ENCODE measurements around the gene ZNF546. TPM values are rescaled to one million over a fixed set of nuclear protein-coding genes. Genes with fewer than 3 reads are reported as not detected.

The ZNF546 gene
- total RNA-seq, 1 experiment from 2014 or later: 1.1 TPM

DNA sequence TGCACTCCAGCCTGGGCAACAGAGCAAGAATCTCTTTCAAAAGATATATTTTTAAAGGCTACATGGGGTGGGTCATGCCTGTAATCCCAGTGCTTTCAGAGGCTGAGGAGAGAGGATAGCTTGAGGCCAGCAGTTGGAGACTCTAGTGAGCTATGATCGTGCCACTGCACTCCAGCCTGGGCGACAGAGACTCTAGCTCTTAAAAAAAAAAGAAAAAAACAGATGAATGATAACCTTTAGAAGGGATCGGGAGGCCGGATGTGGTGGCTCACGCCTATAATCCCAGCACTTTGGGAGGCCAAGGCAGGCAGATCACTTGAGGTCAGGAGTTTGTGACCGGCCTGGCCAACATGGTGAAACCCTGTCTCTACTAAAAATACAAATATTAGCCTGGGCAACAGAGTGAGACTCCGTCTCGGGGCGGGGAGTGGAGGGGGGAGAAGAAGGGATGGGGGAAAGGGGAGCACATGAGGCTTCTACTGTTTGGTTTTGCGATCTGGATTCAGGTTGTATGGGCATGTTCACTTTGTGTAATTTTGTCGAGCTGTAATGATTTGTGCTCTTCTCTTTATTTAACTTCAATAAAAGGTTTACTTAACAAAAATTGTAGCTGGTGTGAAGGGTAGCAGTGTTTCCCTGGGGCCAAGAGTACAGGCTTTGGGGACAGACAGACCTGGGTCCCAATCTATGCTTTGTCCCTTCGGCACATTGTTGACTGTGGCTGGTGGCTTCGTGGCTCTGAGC, 27.0 kb upstream of the ZNF546 start:
- ChIA-PET CTCF (interaction anchor here (0.8 to 2.6 kb wide), 19 partner anchors 9 to 248 kb away, joined by 3 to 23 read pairs (median 5); partner anchors contain the start of genes DYRK1B, TTC9B and ZNF546), POLR2A (interaction anchor here (0.6 to 1.2 kb wide), 8 partner anchors 8 to 121 kb away, joined by 3 to 10 read pairs (median 4); partner anchors contain the start of genes ZNF546 and ZNF780A)
- Mint-ChIP-seq H3K27me3 (ENCODE audit: low read depth) (no peaks in the 10 kb centered on the region), H3K4me3 (peak overlapping the region; percentile 97), H3K36me3 (peaks cover 27% of the 10 kb centered on the region), H3K9me3 (no peaks in the 10 kb centered on the region), H3K27ac (peak overlapping the region; percentile 96), H3K4me1 (peaks cover 25% of the 10 kb centered on the region)
- TF ChIP-seq ZBTB21 (CRISPR knock-in tag; IDR thresholded peaks at IDR 0.05; ENCODE audit: borderline replicate concordance) (no peak), TP53 (CRISPR knock-in tag; IDR thresholded peaks at IDR 0.05) (no peak), CBFB (CRISPR knock-in tag; IDR thresholded peaks at IDR 0.05; ENCODE audit: low read depth) (no peak)
- TF ChIP-seq, protein P1, sequence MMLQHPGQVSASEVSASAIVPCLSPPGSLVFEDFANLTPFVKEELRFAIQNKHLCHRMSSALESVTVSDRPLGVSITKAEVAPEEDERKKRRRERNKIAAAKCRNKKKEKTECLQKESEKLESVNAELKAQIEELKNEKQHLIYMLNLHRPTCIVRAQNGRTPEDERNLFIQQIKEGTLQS (CRISPR knock-in tag; conservative IDR thresholded peaks at IDR 0.05): no peak
- no peak for DNase-seq (ENCODE audit: low spot score)
- ATAC-seq: no peak

DNA sequence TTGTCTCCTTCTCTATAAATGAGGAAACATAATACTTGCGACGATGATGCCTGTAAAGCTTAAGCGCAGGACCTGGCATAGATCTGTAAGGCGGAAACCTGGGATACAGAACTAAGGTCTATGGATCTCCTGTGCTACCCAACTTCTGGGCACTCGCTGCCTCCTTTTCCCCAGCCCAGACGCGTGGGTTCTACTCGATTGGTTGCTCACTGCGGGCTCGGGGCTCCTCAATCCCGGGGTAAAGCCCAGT, 26.5 kb upstream of the ZNF546 start:
- ChIA-PET CTCF (interaction anchor here (0.5 to 2.6 kb wide), 22 partner anchors 9 to 335 kb away, joined by 3 to 23 read pairs (median 4); partner anchors contain the start of genes DYRK1B, TTC9B and ZNF546), POLR2A (interaction anchor here (0.6 to 1.2 kb wide), 8 partner anchors 9 to 178 kb away, joined by 3 to 10 read pairs (median 4); partner anchors contain the start of genes ZNF546 and ZNF780A)
- peak; percentile 3 for ATAC-seq

DNA sequence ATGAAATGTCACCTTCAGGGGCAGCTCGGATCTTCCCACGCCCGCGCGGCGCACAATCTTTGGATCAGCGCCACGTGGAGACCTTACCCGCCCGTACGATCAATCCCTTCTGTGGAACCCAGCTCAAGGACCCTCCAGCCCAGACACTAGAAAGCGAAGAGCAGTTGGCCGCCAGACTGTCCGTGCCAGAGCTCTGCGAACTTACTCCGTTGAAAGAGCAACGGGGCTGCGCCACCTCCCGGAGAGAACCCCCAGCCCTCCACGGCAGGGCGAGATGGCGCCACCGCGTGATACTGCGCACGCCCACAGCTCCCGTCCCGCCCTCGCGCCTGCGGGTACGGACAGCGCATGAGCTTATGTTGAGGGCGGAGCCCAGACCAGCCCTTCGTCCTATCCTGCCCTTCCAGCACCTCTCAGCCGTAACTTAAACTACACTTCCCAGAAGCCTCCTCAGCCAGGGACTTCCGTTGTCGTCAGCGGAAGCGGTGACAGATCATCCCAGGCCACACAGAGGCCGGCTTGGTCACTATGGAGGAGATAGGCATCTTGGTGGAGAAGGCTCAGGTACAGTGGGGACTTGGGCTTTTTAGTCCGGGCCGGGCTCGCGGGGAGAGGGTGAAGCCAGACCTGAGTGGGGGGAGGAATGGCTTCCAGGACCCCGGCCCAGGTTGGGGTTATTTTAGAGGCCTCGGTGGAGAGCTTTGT, 26.0 kb upstream of the ZNF546 start, which contains the start of gene PSMC4:
TSS of gene PSMC4 (plus strand) at position 491 of the 705 bp plus-strand sequence. CDS start at position 529, 38 bp downstream.
- peaks cover 25% of the 10 kb centered on the region for H3K4me1 Mint-ChIP-seq
- H3K27ac Mint-ChIP-seq: peak within 1 kb of the TSS; percentile 96
- H3K27me3 Mint-ChIP-seq (ENCODE audit: low read depth): no peaks in the 10 kb centered on the region
- CTCF ChIA-PET: interaction anchor here (0.5 to 2.6 kb wide), 21 partner anchors 10 to 334 kb away, joined by 3 to 23 read pairs (median 5); partner anchors contain the start of genes DYRK1B, TTC9B and ZNF546
- POLR2A ChIA-PET: interaction anchor here (0.9 to 1.2 kb wide), 7 partner anchors 9 to 178 kb away, joined by 3 to 10 read pairs (median 4); partner anchors contain the start of genes ZNF546 and ZNF780A
- peaks cover 36% of the 10 kb centered on the region for H3K36me3 Mint-ChIP-seq
- peak within 1 kb of the TSS; percentile 97 for H3K4me3 Mint-ChIP-seq
- ATAC-seq: peak; percentile 100
- peak; percentile 97 for DNase-seq (ENCODE audit: low spot score)
- H3K9me3 Mint-ChIP-seq: peaks cover 4% of the 10 kb centered on the region
- TF ChIP-seq JAZF1 (CRISPR knock-in tag; IDR thresholded peaks at IDR 0.05) (no peak), GTF2I (CRISPR knock-in tag; conservative IDR thresholded peaks at IDR 0.05) (no peak), TCF7 (CRISPR knock-in tag; IDR thresholded peaks at IDR 0.05; ENCODE audit: low read depth) (no peak), ESRRA (CRISPR knock-in tag; IDR thresholded peaks at IDR 0.05; ENCODE audit: borderline replicate concordance) (no peak), NFE2L1 (CRISPR knock-in tag; IDR thresholded peaks at IDR 0.05) (no peak; the same call in none of the 2 replicates), ZNF121 (CRISPR knock-in tag; IDR thresholded peaks at IDR 0.05) (no peak), ETV6 (CRISPR knock-in tag; IDR thresholded peaks at IDR 0.05) (peak; percentile 87), MXD4 (CRISPR knock-in tag; IDR thresholded peaks at IDR 0.05; ENCODE audit: borderline replicate concordance) (no peak), ZNF423 (CRISPR knock-in tag; IDR thresholded peaks at IDR 0.05) (peak; percentile 84), FOXK1 (CRISPR knock-in tag; IDR thresholded peaks at IDR 0.05) (peak; percentile 78), KAT7 (CRISPR knock-in tag; IDR thresholded peaks at IDR 0.05; ENCODE audit: borderline replicate concordance) (no peak), SMAD4 (CRISPR knock-in tag; IDR thresholded peaks at IDR 0.05) (no peak)
- TF ChIP-seq, protein P2, sequence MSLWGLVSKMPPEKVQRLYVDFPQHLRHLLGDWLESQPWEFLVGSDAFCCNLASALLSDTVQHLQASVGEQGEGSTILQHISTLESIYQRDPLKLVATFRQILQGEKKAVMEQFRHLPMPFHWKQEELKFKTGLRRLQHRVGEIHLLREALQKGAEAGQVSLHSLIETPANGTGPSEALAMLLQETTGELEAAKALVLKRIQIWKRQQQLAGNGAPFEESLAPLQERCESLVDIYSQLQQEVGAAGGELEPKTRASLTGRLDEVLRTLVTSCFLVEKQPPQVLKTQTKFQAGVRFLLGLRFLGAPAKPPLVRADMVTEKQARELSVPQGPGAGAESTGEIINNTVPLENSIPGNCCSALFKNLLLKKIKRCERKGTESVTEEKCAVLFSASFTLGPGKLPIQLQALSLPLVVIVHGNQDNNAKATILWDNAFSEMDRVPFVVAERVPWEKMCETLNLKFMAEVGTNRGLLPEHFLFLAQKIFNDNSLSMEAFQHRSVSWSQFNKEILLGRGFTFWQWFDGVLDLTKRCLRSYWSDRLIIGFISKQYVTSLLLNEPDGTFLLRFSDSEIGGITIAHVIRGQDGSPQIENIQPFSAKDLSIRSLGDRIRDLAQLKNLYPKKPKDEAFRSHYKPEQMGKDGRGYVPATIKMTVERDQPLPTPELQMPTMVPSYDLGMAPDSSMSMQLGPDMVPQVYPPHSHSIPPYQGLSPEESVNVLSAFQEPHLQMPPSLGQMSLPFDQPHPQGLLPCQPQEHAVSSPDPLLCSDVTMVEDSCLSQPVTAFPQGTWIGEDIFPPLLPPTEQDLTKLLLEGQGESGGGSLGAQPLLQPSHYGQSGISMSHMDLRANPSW (CRISPR knock-in tag; conservative IDR thresholded peaks at IDR 0.05; ENCODE audit: low read depth): no peak
- TF ChIP-seq, protein P3, sequence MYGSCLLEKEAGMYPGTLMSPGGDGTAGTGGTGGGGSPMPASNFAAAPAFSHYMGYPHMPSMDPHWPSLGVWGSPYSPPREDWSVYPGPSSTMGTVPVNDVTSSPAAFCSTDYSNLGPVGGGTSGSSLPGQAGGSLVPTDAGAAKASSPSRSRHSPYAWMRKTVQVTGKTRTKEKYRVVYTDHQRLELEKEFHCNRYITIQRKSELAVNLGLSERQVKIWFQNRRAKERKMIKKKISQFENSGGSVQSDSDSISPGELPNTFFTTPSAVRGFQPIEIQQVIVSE (CRISPR knock-in tag; IDR thresholded peaks at IDR 0.05; ENCODE audit: borderline replicate concordance): no peak
- TF ChIP-seq, protein P1 (CRISPR knock-in tag; conservative IDR thresholded peaks at IDR 0.05): no peak
- TF ChIP-seq, protein P4, sequence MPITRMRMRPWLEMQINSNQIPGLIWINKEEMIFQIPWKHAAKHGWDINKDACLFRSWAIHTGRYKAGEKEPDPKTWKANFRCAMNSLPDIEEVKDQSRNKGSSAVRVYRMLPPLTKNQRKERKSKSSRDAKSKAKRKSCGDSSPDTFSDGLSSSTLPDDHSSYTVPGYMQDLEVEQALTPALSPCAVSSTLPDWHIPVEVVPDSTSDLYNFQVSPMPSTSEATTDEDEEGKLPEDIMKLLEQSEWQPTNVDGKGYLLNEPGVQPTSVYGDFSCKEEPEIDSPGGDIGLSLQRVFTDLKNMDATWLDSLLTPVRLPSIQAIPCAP (CRISPR knock-in tag; IDR thresholded peaks at IDR 0.05): 0 out of 2 replicates have a peak, but pooled peaks have one; percentile 52
- TF ChIP-seq, protein P5, sequence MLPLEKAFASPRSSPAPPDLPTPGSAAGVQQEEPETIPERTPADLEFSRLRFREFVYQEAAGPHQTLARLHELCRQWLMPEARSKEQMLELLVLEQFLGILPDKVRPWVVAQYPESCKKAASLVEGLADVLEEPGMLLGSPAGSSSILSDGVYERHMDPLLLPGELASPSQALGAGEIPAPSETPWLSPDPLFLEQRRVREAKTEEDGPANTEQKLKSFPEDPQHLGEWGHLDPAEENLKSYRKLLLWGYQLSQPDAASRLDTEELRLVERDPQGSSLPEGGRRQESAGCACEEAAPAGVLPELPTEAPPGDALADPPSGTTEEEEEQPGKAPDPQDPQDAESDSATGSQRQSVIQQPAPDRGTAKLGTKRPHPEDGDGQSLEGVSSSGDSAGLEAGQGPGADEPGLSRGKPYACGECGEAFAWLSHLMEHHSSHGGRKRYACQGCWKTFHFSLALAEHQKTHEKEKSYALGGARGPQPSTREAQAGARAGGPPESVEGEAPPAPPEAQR (CRISPR knock-in tag; IDR thresholded peaks at IDR 0.05): no peak
- TF ChIP-seq, protein P6, sequence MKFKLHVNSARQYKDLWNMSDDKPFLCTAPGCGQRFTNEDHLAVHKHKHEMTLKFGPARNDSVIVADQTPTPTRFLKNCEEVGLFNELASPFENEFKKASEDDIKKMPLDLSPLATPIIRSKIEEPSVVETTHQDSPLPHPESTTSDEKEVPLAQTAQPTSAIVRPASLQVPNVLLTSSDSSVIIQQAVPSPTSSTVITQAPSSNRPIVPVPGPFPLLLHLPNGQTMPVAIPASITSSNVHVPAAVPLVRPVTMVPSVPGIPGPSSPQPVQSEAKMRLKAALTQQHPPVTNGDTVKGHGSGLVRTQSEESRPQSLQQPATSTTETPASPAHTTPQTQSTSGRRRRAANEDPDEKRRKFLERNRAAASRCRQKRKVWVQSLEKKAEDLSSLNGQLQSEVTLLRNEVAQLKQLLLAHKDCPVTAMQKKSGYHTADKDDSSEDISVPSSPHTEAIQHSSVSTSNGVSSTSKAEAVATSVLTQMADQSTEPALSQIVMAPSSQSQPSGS (CRISPR knock-in tag; IDR thresholded peaks at IDR 0.05; ENCODE audit: borderline replicate concordance, low read depth): no peak

More for the DNA sequence above, 26.5 kb upstream of the ZNF546 start:
- Mint-ChIP-seq H3K4me3 (peak overlapping the region; percentile 97), H3K9me3 (peaks cover under 1% of the 10 kb centered on the region; the same call in 1 of the 2 replicates), H3K36me3 (peaks cover 31% of the 10 kb centered on the region), H3K27me3 (ENCODE audit: low read depth) (no peaks in the 10 kb centered on the region), H3K27ac (peak overlapping the region; percentile 96), H3K4me1 (peaks cover 25% of the 10 kb centered on the region)
- TF ChIP-seq SOX15 (CRISPR knock-in tag; IDR thresholded peaks at IDR 0.05) (no peak), SMAD4 (CRISPR knock-in tag; IDR thresholded peaks at IDR 0.05) (0 out of 2 replicates have a peak, but pooled peaks have one; percentile 13)
- no peak for DNase-seq (ENCODE audit: low spot score)

All from WTC11 (cell line).